GM21737 (cell line): ENCODE data around the gene HADHB.
A peak's percentile ranks its signal among the peaks of the same experiment; 100 is the strongest.

Experiments used
- ATAC-seq: cut with Tn5 transposase; IDR thresholded peaks from one replicate; pipeline ENCODE4 v1.9.1; 2021; ENCODE audit warnings: mild to moderate bottlenecking, moderate library complexity; ENCODE audit not compliant: unreplicated experiment

Gene HADHB

GRCh38 chr2:26244309-26245230 lies at the start of gene HADHB, which contains the start of gene HADHA:
TSS of gene HADHB (plus strand) at chr2:26244939. CDS start at chr2:26254255, 9,316 bp downstream.
TSS of gene HADHA (minus strand) at chr2:26244632. CDS start at chr2:26244596, 36 bp downstream.
- ATAC-seq: peak; percentile 62

GRCh38 chr2:26195040-26195984 lies 49.4 kb upstream of the HADHB start:
- no peak for ATAC-seq

- ATAC-seq: no peak
Measured at GRCh38 chr2:26196683-26197418, 47.9 kb upstream of the HADHB start.

GRCh38 chr2:26197516-26197915 lies 47.2 kb upstream of the HADHB start:
- no peak for ATAC-seq

GRCh38 chr2:26202981-26203490 lies 41.7 kb upstream of the HADHB start:
- no peak for ATAC-seq

GRCh38 chr2:26203906-26204305 lies 40.8 kb upstream of the HADHB start:
- no peak for ATAC-seq

GRCh38 chr2:26212011-26212410 lies 32.7 kb upstream of the HADHB start:
- ATAC-seq: no peak

- ATAC-seq: no peak
Measured at GRCh38 chr2:26214759-26215158, 30.0 kb upstream of the HADHB start.

GRCh38 chr2:26215833-26216232 lies 28.9 kb upstream of the HADHB start:
- ATAC-seq: no peak

GRCh38 chr2:26216587-26216986 lies 28.2 kb upstream of the HADHB start:
- no peak for ATAC-seq

- ATAC-seq: no peak
Measured at GRCh38 chr2:26217720-26218119, 27.0 kb upstream of the HADHB start.

GRCh38 chr2:26223018-26223417 lies 21.7 kb upstream of the HADHB start:
- no peak for ATAC-seq

GRCh38 chr2:26224095-26224494 lies 20.6 kb upstream of the HADHB start:
- ATAC-seq: no peak

GRCh38 chr2:26229595-26229994 lies 15.1 kb upstream of the HADHB start:
- ATAC-seq: no peak

- no peak for ATAC-seq
Measured at GRCh38 chr2:26230806-26231205, 13.9 kb upstream of the HADHB start.

- no peak for ATAC-seq
Measured at GRCh38 chr2:26235089-26235488, 9.7 kb upstream of the HADHB start.

- no peak for ATAC-seq
Measured at GRCh38 chr2:26237868-26238267, 6.9 kb upstream of the HADHB start.

GRCh38 chr2:26238311-26238958 lies 6.3 kb upstream of the HADHB start:
- ATAC-seq: no peak

GRCh38 chr2:26241928-26242436 lies 2.8 kb upstream of the HADHB start:
- no peak for ATAC-seq
